DND-41 (cell line): ENCODE results near the gene OAS1.

Experiments
- CTCF ChIP-seq: IDR thresholded peaks from 2 replicates; pipeline ENCODE4 v1.5.1; 2012; ENCODE audit warnings: borderline replicate concordance, low read length, moderate library complexity, mild to moderate bottlenecking; ENCODE audit not compliant: poor library complexity, severe bottlenecking; ENCODE audit errors: extremely low read depth
- EZH2 ChIP-seq: IDR thresholded peaks from 3 replicates; pipeline ENCODE4 v1.6.1; 2012; ENCODE audit warnings: borderline replicate concordance, low read depth, mild to moderate bottlenecking, moderate library complexity, low read length, inconsistent platforms; ENCODE audit not compliant: severe bottlenecking

DNA sequence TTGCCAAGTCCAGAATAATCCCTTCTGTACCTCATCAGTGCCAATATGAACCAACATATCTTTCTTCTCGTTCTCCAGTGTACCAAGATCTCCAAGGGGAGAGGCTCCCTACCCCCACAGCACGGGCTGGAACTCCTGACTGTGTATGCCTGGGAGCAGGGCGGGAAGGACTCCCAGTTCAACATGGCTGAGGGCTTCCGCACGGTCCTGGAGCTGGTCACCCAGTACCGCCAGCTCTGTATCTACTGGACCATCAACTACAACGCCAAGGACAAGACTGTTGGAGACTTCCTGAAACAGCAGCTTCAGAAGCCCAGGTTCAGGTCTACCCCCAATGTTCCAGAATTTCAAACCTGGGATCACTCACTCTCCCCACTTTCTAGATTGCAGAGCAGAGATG lies 61.1 kb downstream of the OAS1 start:
- no peak for TF ChIP-seq CTCF
- TF ChIP-seq EZH2, result no peak
